IPS-NIHi7 (cell line): ENCODE results near the gene RNF224.

Experiments used
- DNase-seq: peaks from one replicate; pipeline ENCODE4 v3.0.0; 2012; ENCODE audit warnings: mixed read lengths; ENCODE audit errors: extremely low spot score

Gene RNF224

GRCh38 chr9:137227853-137228505 is 677 bp downstream of the RNF224 start:
- DNase-seq, result no peak

- DNase-seq, result no peak
Measured at GRCh38 chr9:137228506-137228967, 1.2 kb downstream of the RNF224 start.

- DNase-seq, result no peak
Measured at GRCh38 chr9:137228968-137229896, 1.9 kb downstream of the RNF224 start.

- DNase-seq, result no peak
Measured at GRCh38 chr9:137229903-137230704, 2.8 kb downstream of the RNF224 start.

- no peak for DNase-seq
Measured at GRCh38 chr9:137230705-137231371, 3.5 kb downstream of the RNF224 start, which contains the start of gene SLC34A3. TSS of gene SLC34A3 (plus strand) at chr9:137230901. CDS start at chr9:137231703, 802 bp downstream.

- DNase-seq, result no peak
Measured at GRCh38 chr9:137231372-137232039, 4.2 kb downstream of the RNF224 start.

GRCh38 chr9:137232101-137232500 is 4.8 kb downstream of the RNF224 start:
- no peak for DNase-seq

GRCh38 chr9:137232510-137232909 is 5.2 kb downstream of the RNF224 start:
- DNase-seq, result no peak

- DNase-seq, result no peak
Measured at GRCh38 chr9:137233143-137233980, 6.1 kb downstream of the RNF224 start.

- DNase-seq, result no peak
Measured at GRCh38 chr9:137234055-137234697, 6.9 kb downstream of the RNF224 start.

- no peak for DNase-seq
Measured at GRCh38 chr9:137234758-137235423, 7.6 kb downstream of the RNF224 start.

GRCh38 chr9:137235424-137236237 is 8.3 kb downstream of the RNF224 start:
- no peak for DNase-seq

GRCh38 chr9:137236238-137236935 is 9.1 kb downstream of the RNF224 start:
- peak; percentile 94 for DNase-seq

- DNase-seq, result no peak
Measured at GRCh38 chr9:137236936-137237421, 9.7 kb downstream of the RNF224 start.

GRCh38 chr9:137237759-137238726 is 10.7 kb downstream of the RNF224 start:
- DNase-seq, result no peak
